Activated CD8-positive, alpha-beta T cell treated with anti-CD3 and anti-CD28 coated beads, Interleukin-2, amount 10 ng/mL, durations not matched to agents 7 days and 5 days (primary cell): ENCODE measurements around the gene CLCC1. TPM values are rescaled to one million over a fixed set of nuclear protein-coding genes. Genes with fewer than 3 reads are reported as not detected.
A peak's percentile ranks its signal among the peaks of the same experiment; 100 is the strongest.
"Not testable (repeated sequence)": the region's sequence is repeated elsewhere in the genome, so short reads cannot be mapped to it uniquely, and the experiment has no call there.

Source experiments
- ATAC-seq: fragments of 150-1000 bp; cut with Tn5 transposase; one replicate; pipeline ENCODE4 v1.10.0; 2021; ENCODE audit warnings: moderate library complexity
- CTCF ChIA-PET: fragments of 350-600 bp; sonication (Branson Sonifier 250); formaldehyde crosslinking; loops from one replicate; lab custom pipeline; 2021; ENCODE audit warnings: antibody characterized with exemption; lab: Charles Lee
- POLR2A ChIA-PET: fragments of 350-600 bp; sonication (Branson Sonifier 250); formaldehyde crosslinking; loops from one replicate; lab custom pipeline; 2021; ENCODE audit warnings: antibody characterized with exemption; lab: Charles Lee
- DNase-seq: peaks from one replicate; pipeline ENCODE4 v3.0.0-alpha.2; 2020
- H3K27ac Mint-ChIP-seq: one replicate; pipeline ENCODE4 v1.8.0; 2021; ENCODE audit warnings: mild to moderate bottlenecking, mixed read lengths
- H3K27me3 Mint-ChIP-seq: one replicate; pipeline ENCODE4 v1.8.0; 2021; ENCODE audit warnings: low read depth, mixed read lengths
- H3K36me3 Mint-ChIP-seq: one replicate; pipeline ENCODE4 v1.8.0; 2021; ENCODE audit warnings: low read depth, mixed read lengths
- H3K4me1 Mint-ChIP-seq: one replicate; pipeline ENCODE4 v1.8.0; 2021; ENCODE audit warnings: low read depth, mixed read lengths
- H3K4me3 Mint-ChIP-seq: one replicate; pipeline ENCODE4 v1.8.0; 2021; ENCODE audit warnings: mild to moderate bottlenecking, mixed read lengths
- H3K9me3 Mint-ChIP-seq: one replicate; pipeline ENCODE4 v1.8.0; 2022; ENCODE audit warnings: mixed read lengths; ENCODE audit not compliant: insufficient read depth
- total RNA-seq, 2 experiments: library from RNA; stranded (reverse); gene quantifications; one replicate each; pipeline ENCODE4 v1.2.3, GENCODE V29; 2021

The CLCC1 gene, protein sequence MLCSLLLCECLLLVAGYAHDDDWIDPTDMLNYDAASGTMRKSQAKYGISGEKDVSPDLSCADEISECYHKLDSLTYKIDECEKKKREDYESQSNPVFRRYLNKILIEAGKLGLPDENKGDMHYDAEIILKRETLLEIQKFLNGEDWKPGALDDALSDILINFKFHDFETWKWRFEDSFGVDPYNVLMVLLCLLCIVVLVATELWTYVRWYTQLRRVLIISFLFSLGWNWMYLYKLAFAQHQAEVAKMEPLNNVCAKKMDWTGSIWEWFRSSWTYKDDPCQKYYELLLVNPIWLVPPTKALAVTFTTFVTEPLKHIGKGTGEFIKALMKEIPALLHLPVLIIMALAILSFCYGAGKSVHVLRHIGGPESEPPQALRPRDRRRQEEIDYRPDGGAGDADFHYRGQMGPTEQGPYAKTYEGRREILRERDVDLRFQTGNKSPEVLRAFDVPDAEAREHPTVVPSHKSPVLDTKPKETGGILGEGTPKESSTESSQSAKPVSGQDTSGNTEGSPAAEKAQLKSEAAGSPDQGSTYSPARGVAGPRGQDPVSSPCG
- 10 to 100 TPM; 11.8 to 13.7 TPM for total RNA-seq

DNA sequence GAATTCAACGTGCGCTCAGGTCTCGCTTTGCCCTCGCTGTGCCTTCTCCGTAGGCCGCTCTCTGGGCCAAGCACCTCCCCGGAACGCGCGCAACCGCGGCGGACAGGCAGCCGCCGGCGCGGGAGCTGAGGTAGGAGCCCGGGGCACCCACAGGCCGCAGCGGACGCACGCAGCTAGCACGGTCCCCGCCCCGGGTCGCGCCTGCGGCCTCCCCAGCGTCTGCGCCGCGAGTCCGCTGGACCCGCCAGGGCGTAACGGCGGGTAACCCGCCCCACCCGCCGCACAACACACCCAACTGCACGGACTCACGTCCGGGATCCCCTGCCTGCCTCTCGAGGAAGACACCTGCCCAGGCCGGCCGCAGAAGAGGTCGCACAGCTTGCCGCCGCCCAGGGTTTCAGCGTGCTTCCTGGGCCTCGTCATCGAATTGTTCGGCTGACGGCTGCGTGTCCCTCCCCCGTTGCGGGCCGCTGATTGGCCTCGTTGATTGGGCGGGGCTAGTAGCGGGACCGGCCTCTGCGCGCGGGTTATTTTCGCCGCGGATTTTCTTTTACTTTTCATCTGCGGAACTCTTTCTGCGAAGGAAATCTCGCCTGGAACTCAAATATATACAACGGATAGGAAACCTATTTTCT, at the start of gene CLCC1:
Gene CLCC1, minus strand, starts transcription at position 433 of the 635 bp plus-strand sequence. CDS start 13,047 bp downstream, outside the sequence.
- H3K27ac Mint-ChIP-seq, result peak within 1 kb of the TSS; percentile 93
- peak within 1 kb of the TSS; percentile 83 for H3K4me3 Mint-ChIP-seq
- peaks cover 21% of the 10 kb centered on the region for H3K4me1 Mint-ChIP-seq
- ATAC-seq (peak; percentile 94), DNase-seq (peak; percentile 97)
- ChIA-PET POLR2A (interaction anchor here (0.6 to 2.2 kb wide), 8 partner anchors 10 to 316 kb away, joined by 3 to 7 read pairs (median 5); partner anchors contain the start of gene WDR47), CTCF (interaction anchor here (0.8 to 1.1 kb wide), 4 partner anchors 14 to 436 kb away, joined by 3 to 4 read pairs (median 3); no protein-coding TSS in a partner anchor)
- H3K27me3 Mint-ChIP-seq, result peaks cover 15% of the 10 kb centered on the region
- H3K36me3 Mint-ChIP-seq, result peaks cover 16% of the 10 kb centered on the region
- H3K9me3 Mint-ChIP-seq, result no peaks in the 10 kb centered on the region

DNA sequence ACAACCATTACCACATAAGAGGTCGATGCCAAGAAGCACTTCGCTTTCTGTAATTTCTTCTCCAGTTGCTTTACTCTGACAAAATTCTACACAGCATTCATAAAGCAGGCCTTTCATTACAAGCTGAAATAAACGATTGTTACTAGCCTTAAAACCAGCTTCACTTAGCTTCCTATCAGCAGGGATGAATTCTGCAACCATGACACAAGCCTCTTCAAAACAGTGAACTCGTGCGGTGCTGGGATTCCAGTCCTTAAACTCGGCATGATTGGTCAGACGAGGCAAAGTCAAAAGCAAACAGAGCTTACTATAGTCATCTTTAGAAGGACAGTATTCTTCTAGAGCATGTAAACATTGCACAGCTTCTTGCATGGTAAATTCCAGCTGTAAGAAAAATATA, 48.1 kb upstream of the CLCC1 start:
- ChIA-PET CTCF (no interaction called here), POLR2A (no interaction called here)
- H3K27ac Mint-ChIP-seq, result no peak overlapping the region
- H3K4me1 Mint-ChIP-seq, result no peaks in the 10 kb centered on the region
- H3K36me3 Mint-ChIP-seq, result peaks cover 16% of the 10 kb centered on the region
- no peak overlapping the region for H3K4me3 Mint-ChIP-seq
- DNase-seq (no peak), ATAC-seq (no peak)
- H3K27me3 Mint-ChIP-seq, result no peaks in the 10 kb centered on the region
- no peaks in the 10 kb centered on the region for H3K9me3 Mint-ChIP-seq

DNA sequence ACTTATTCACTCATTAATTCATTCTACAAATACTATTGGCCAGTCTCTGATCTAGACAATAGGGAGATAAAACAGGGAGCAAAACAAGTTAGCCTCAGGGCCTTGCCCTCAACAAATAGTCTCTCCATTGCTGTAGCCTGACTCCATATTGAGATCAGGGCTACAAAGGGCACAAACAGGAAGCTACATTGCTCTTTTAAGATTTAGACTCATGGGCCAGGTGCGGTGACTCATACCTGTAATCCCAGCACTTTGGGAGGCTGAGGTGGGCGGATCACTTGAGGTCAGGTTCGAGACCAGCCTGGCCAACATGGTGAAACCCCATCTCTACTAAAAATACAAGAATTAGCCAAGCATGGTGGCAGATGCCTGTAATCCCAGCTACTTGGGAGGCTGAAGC, 33.3 kb upstream of the CLCC1 start:
- H3K4me3 Mint-ChIP-seq, ATAC-seq, H3K27ac Mint-ChIP-seq, H3K27me3 Mint-ChIP-seq, H3K4me1 Mint-ChIP-seq, DNase-seq, CTCF ChIA-PET: not testable (repeated sequence)
- Mint-ChIP-seq H3K36me3 (peaks cover 43% of the 10 kb centered on the region), H3K9me3 (peaks cover 14% of the 10 kb centered on the region)
- POLR2A ChIA-PET, result interaction anchor here (0.6 to 1.1 kb wide), 3 partner anchors 36 to 104 kb away, joined by 3 to 7 read pairs (median 4); no protein-coding TSS in a partner anchor

DNA sequence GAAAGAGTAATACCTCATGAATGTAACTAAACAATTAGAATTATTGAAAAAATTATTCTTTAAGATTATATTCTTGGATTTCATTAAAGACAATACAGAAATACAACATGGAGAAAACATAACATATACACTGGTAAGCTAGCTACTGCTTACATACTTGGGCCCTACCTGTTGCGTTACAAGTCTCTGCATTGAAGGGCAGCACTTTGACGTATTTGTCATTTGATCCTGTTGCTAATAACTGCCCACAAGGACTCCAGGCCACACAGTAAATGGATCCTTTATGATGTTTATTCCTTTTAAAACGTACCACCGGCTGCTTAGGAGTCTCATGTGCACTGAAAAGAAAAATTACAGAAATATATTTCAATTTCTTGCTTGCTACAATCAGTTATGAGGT, 19.8 kb upstream of the CLCC1 start:
- ChIA-PET CTCF (no interaction called here), POLR2A (no interaction called here)
- no peak for ATAC-seq
- Mint-ChIP-seq H3K27me3 (no peaks in the 10 kb centered on the region), H3K4me1 (no peaks in the 10 kb centered on the region), H3K36me3 (peaks cover 10% of the 10 kb centered on the region), H3K4me3 (no peak overlapping the region), H3K27ac (no peak overlapping the region), H3K9me3 (no peaks in the 10 kb centered on the region)
- DNase-seq, result no peak

DNA sequence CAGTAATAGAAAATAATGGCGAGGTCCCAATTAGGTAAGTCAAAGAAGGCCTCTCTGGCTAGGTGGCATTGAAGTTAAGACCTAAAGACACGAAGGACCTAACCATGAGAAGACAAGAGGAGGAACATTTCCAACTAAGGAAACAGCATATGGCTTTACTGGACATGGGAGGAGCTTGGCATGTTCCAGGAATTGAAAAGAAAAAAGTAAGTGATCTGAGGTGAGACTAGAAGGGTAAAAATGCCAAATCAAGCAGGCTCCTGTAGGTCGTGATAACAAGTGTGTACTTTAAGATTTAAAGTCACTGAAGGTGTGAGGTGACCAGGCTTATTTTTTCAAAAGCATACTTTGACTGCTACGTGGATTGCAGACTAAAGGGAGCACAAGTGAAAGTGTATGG, 13.4 kb upstream of the CLCC1 start:
- POLR2A ChIA-PET, result no interaction called here
- no peak overlapping the region for H3K4me3 Mint-ChIP-seq
- peaks cover 21% of the 10 kb centered on the region for H3K36me3 Mint-ChIP-seq
- no peak overlapping the region for H3K27ac Mint-ChIP-seq
- DNase-seq (no peak), ATAC-seq (no peak)
- peaks cover 5% of the 10 kb centered on the region for H3K4me1 Mint-ChIP-seq
- H3K27me3 Mint-ChIP-seq, result no peaks in the 10 kb centered on the region
- H3K9me3 Mint-ChIP-seq, result no peaks in the 10 kb centered on the region
- CTCF ChIA-PET, result interaction anchor here (0.9 kb wide), 1 partner anchor 196 kb away, joined by 3 read pairs; no protein-coding TSS in a partner anchor

DNA sequence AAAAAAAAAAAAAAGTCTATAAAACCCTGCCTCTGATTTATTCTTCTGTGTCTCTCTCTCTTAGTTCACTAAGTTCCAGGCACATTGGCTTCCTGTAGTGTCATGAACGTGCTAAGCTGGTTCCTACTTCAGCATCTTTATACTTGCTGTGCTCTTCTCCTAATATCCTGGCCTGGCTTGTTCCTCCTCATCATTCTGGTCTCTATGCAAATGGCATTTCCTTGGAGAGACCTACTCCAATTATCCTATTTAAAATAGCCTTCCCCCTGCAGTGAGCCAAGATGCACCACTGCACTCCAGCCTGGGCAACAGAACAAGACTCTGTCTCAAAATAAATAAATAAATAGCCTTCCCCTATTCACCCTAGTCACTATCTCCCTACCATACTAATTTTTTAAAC, 9.7 kb upstream of the CLCC1 start:
- POLR2A ChIA-PET, result no interaction called here
- CTCF ChIA-PET, result no interaction called here

DNA sequence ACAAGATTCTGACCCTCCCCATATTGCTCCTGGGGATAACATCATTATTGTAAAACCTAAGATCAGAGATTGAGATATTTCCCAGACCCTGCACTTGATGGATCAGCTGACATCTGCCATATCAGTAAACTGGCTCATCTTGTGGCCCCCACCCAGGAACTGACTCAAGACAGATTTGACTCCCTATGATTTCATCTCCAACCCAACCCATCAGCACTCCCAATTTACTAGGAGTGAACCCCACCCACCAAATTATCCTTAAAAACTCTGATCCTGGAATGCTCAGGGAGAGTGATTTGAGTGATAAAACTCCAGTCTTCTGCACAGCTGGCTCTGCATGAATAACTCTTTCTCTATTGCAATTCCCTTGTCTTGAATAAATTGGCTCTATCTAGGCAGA, 6.1 kb upstream of the CLCC1 start:
- no peak for DNase-seq
- no peak overlapping the region for H3K4me3 Mint-ChIP-seq
- no peak for ATAC-seq
- H3K27me3 Mint-ChIP-seq, result peaks cover 2% of the 10 kb centered on the region
- ChIA-PET CTCF (no interaction called here), POLR2A (no interaction called here)
- no peaks in the 10 kb centered on the region for H3K9me3 Mint-ChIP-seq
- no peaks in the 10 kb centered on the region for H3K4me1 Mint-ChIP-seq
- peaks cover 25% of the 10 kb centered on the region for H3K36me3 Mint-ChIP-seq
- H3K27ac Mint-ChIP-seq, result no peak overlapping the region

More for the DNA sequence above, 9.7 kb upstream of the CLCC1 start:
- Mint-ChIP-seq H3K27me3 (no peaks in the 10 kb centered on the region), H3K4me1 (peaks cover 5% of the 10 kb centered on the region), H3K36me3 (peaks cover 32% of the 10 kb centered on the region), H3K9me3 (no peaks in the 10 kb centered on the region), H3K27ac (no peak overlapping the region), H3K4me3 (no peak overlapping the region)
- DNase-seq (no peak), ATAC-seq (no peak)

DNA sequence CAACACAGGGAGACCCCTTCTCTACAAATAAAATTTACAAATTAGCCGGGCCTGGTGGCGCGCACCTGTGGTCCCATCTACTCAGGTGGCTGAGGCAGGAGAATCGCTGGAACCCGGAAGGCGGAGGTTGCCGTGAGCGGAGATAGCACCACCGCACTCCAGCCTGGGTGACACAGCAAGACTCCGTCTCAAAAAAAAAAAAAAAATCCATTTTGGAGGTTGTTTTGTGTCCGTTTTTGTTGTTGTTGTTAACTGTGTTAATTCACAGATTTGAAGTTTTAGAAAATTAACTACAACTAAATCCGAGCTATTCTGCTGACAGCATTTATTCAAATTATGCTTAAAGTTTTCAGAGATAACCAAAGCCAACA, 618 bp downstream of the CLCC1 start:
- Mint-ChIP-seq H3K4me1 (peaks cover 25% of the 10 kb centered on the region), H3K27me3 (peaks cover 18% of the 10 kb centered on the region), H3K36me3 (peaks cover 18% of the 10 kb centered on the region), H3K27ac (peak overlapping the region; percentile 93), H3K4me3 (peak overlapping the region; percentile 83), H3K9me3 (no peaks in the 10 kb centered on the region)
- ATAC-seq, result peak; percentile 21
- POLR2A ChIA-PET, result interaction anchor here (0.6 to 2.2 kb wide), 6 partner anchors 10 to 316 kb away, joined by 3 to 7 read pairs (median 5); no protein-coding TSS in a partner anchor
- CTCF ChIA-PET, result interaction anchor here (0.8 to 2.1 kb wide), 6 partner anchors 14 to 436 kb away, joined by 3 to 7 read pairs (median 3); no protein-coding TSS in a partner anchor
- peak; percentile 54 for DNase-seq

DNA sequence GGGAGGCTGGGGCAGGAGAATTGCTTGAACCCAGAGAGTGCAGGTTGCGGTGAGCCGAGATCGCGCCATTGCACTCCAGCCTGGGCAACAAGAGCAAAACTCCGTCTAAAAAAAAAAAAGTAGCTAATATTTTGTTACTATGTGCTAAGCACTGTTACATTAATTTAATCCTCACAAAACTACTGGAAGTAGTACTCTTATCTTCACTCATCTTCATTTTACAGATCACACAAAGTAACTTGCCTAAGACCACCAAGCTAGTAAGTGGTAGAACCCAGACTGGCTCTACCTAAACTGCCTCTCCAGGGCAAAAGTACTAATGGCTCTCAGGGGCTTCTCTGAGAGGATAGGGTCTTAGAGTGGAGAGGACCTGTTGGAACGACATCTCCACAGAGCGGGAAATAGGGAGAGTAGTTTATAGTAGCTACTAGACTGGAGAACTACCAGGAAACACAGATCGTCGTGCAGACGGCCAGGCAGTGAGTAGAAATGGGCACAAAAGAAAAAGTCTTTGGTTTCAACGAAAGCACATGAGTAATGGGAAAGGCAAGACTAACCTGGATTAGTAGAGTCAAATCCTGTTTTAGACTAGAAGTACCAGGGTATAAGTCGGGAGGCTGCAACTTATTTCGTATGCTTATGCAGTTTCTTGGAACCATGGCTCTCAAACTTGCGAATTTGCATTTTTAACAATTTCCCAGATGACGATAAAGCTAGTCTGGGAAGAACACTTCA, 1.4 kb downstream of the CLCC1 start:
- Mint-ChIP-seq H3K4me3 (peak overlapping the region; percentile 83), H3K4me1 (peaks cover 32% of the 10 kb centered on the region)

DNA sequence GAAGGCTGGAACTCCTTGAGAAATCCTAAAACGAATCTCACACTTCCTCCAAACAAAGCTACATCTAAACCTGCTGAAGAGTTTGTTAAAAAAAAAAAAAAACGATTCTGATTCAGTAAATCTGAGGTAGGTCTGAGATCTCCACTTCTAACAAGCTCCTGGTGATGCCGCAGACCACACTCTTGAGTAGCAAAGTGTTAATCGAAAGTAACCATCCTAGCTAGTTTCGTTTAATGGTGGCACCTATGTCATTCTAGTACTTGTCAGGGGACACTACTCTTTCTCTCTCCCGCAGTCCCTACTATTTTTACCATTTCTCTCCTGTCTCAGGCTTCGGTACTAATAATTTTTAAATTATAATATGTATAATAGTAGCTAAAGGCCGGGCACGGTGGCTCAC, 2.1 kb downstream of the CLCC1 start:
- no peak for ATAC-seq
- no peak overlapping the region for H3K4me3 Mint-ChIP-seq

More for the DNA sequence above, 1.4 kb downstream of the CLCC1 start:
- Mint-ChIP-seq H3K27me3 (peaks cover 21% of the 10 kb centered on the region), H3K36me3 (peaks cover 21% of the 10 kb centered on the region), H3K9me3 (no peaks in the 10 kb centered on the region), H3K27ac (peak overlapping the region; percentile 93)
- DNase-seq, result no peak
- ChIA-PET POLR2A (interaction anchor here (0.6 to 2.2 kb wide), 5 partner anchors 9 to 315 kb away, joined by 3 to 7 read pairs (median 5); no protein-coding TSS in a partner anchor), CTCF (interaction anchor here (0.7 to 2.1 kb wide), 5 partner anchors 30 to 270 kb away, joined by 3 to 7 read pairs (median 3); partner anchors contain the start of gene PRPF38B)
- ATAC-seq, result no peak

More for the DNA sequence above, 2.1 kb downstream of the CLCC1 start:
- Mint-ChIP-seq H3K4me1 (peaks cover 40% of the 10 kb centered on the region), H3K27me3 (peaks cover 19% of the 10 kb centered on the region), H3K9me3 (no peaks in the 10 kb centered on the region), H3K36me3 (peaks cover 21% of the 10 kb centered on the region), H3K27ac (no peak overlapping the region)
- ChIA-PET CTCF (interaction anchor here (0.7 to 2.1 kb wide), 3 partner anchors 59 to 269 kb away, joined by 3 to 7 read pairs (median 3); partner anchors contain the start of gene PRPF38B), POLR2A (interaction anchor here (0.6 to 2.2 kb wide), 3 partner anchors 14 to 178 kb away, joined by 3 to 7 read pairs (median 6); no protein-coding TSS in a partner anchor)
- DNase-seq, result peak; percentile 35
